Anterior cingulate cortex (tissue), 58 donors: ENCODE data around the gene SCRT2.
"Not testable (repeated sequence)": the region's sequence is repeated elsewhere in the genome, so short reads cannot be mapped to it uniquely, and the experiment has no call there.

ENCODE experiments used
- DNase-seq, 58 donors: peaks; one replicate each; lab custom pipeline; 2025; lab: John Stamatoyannopoulos, UW

SCRT2 gene

GRCh38 chr20:701401-702129 lies 26.0 kb upstream of the SCRT2 start:
- DNase-seq, result peak in 3 of 58 donors; percentile 3 to 11 (median 7)

GRCh38 chr20:699811-700338 lies 24.3 kb upstream of the SCRT2 start:
- DNase-seq, result peak in 52 of 58 donors; percentile 6 to 92 (median 64)

GRCh38 chr20:699342-699741 lies 23.7 kb upstream of the SCRT2 start:
- DNase-seq, result no peak

GRCh38 chr20:698276-698675 lies 22.7 kb upstream of the SCRT2 start:
- DNase-seq, result no peak

GRCh38 chr20:697826-698225 lies 22.2 kb upstream of the SCRT2 start:
- DNase-seq, result no peak

GRCh38 chr20:695165-695866 lies 19.7 kb upstream of the SCRT2 start:
- DNase-seq, result no peak

GRCh38 chr20:694496-694895 lies 18.9 kb upstream of the SCRT2 start:
- DNase-seq, result no peak

GRCh38 chr20:693786-694185 lies 18.2 kb upstream of the SCRT2 start:
- DNase-seq, result not testable (repeated sequence)

GRCh38 chr20:692044-692443 lies 16.4 kb upstream of the SCRT2 start:
- DNase-seq, result no peak

GRCh38 chr20:689947-690346 lies 14.3 kb upstream of the SCRT2 start:
- no peak for DNase-seq

- DNase-seq, result no peak
These were observed 13.7 kb upstream of the SCRT2 start for GRCh38 chr20:689348-689747.

- peak in 29 of 58 donors; percentile 11 to 68 (median 35) for DNase-seq
These were observed 13.2 kb upstream of the SCRT2 start for GRCh38 chr20:688809-689212.

- no peak for DNase-seq
These were observed 12.0 kb upstream of the SCRT2 start for GRCh38 chr20:687468-688203.

GRCh38 chr20:684676-685319 lies 9.2 kb upstream of the SCRT2 start:
- no peak for DNase-seq

GRCh38 chr20:682123-682522 lies 6.5 kb upstream of the SCRT2 start:
- no peak for DNase-seq

GRCh38 chr20:680638-681187 lies 5.1 kb upstream of the SCRT2 start:
- no peak for DNase-seq

- DNase-seq, result no peak
These were observed 2.4 kb upstream of the SCRT2 start for GRCh38 chr20:677957-678356.

- no peak for DNase-seq
These were observed 1.4 kb upstream of the SCRT2 start for GRCh38 chr20:676967-677366.

GRCh38 chr20:676315-676937 lies 824 bp upstream of the SCRT2 start:
- DNase-seq, result peak in 2 of 58 donors; percentile 3 to 6

GRCh38 chr20:675033-675452 lies 559 bp downstream of the SCRT2 start:
- DNase-seq, result no peak
